Measurements from ENCODE around the gene AMMECR1. TPM values are rescaled to one million over a fixed set of nuclear protein-coding genes. Genes with fewer than 3 reads are reported as not detected.

Gene AMMECR1
- total RNA-seq, 2 donors from 2014 or later: 5.6 to 6.2 TPM

GRCh38 chrX:110224926-110225617 is 92.8 kb downstream of the AMMECR1 start:
- intact Hi-C loops (cut with DNase I): no loop called here
- DNase-seq (ENCODE audit: low spot score): no peak

GRCh38 chrX:110222497-110223257 is 95.2 kb downstream of the AMMECR1 start:
- no peak for DNase-seq (ENCODE audit: low spot score)
- intact Hi-C loops (cut with DNase I): no loop called here

- intact Hi-C loops (cut with DNase I): no loop called here
- DNase-seq (ENCODE audit: low spot score): no peak
Measured at GRCh38 chrX:110219920-110220319, 98.0 kb downstream of the AMMECR1 start.

- no peak for DNase-seq (ENCODE audit: low spot score)
- intact Hi-C loops (cut with DNase I): no loop called here
Measured at GRCh38 chrX:110218591-110218990, 99.3 kb downstream of the AMMECR1 start.

- intact Hi-C loops (cut with DNase I): no loop called here
- no peak for DNase-seq (ENCODE audit: low spot score)
Measured at GRCh38 chrX:110216027-110216426, 101.9 kb downstream of the AMMECR1 start.

- DNase-seq (ENCODE audit: low spot score): no peak
- intact Hi-C loops (cut with DNase I): no loop called here
Measured at GRCh38 chrX:110215411-110215810, 102.5 kb downstream of the AMMECR1 start.

GRCh38 chrX:110214684-110215083 is 103.2 kb downstream of the AMMECR1 start:
- intact Hi-C loops (cut with DNase I): no loop called here
- DNase-seq (ENCODE audit: low spot score): no peak

- intact Hi-C loops (cut with DNase I): no loop called here
- no peak for DNase-seq (ENCODE audit: low spot score)
Measured at GRCh38 chrX:110213183-110213582, 104.7 kb downstream of the AMMECR1 start.

GRCh38 chrX:110212299-110212698 is 105.6 kb downstream of the AMMECR1 start:
- no peak for DNase-seq (ENCODE audit: low spot score)
- intact Hi-C loops (cut with DNase I): no loop called here

GRCh38 chrX:110211340-110211739 is 106.5 kb downstream of the AMMECR1 start:
- DNase-seq (ENCODE audit: low spot score): no peak
- intact Hi-C loops (cut with DNase I): no loop called here

- intact Hi-C loops (cut with DNase I): no loop called here
Measured at GRCh38 chrX:110210417-110211139, 107.3 kb downstream of the AMMECR1 start.

GRCh38 chrX:110208092-110208491 is 109.8 kb downstream of the AMMECR1 start:
- intact Hi-C loops (cut with DNase I): no loop called here
- no peak for DNase-seq (ENCODE audit: low spot score)

More at GRCh38 chrX:110210417-110211139, 107.3 kb downstream of the AMMECR1 start:
- no peak for DNase-seq (ENCODE audit: low spot score)

GRCh38 chrX:110204986-110205385 is 112.9 kb downstream of the AMMECR1 start:
- no peak for DNase-seq (ENCODE audit: low spot score)
- intact Hi-C loops (cut with DNase I): no loop called here

- no peak for DNase-seq (ENCODE audit: low spot score)
- intact Hi-C loops (cut with DNase I): no loop called here
Measured at GRCh38 chrX:110201799-110202198, 116.1 kb downstream of the AMMECR1 start.

- DNase-seq (ENCODE audit: low spot score): no peak
- intact Hi-C loops (cut with DNase I): no loop called here
Measured at GRCh38 chrX:110194977-110195376, 122.9 kb downstream of the AMMECR1 start.

- no peak for DNase-seq (ENCODE audit: low spot score)
- intact Hi-C loops (cut with DNase I): no loop called here
Measured at GRCh38 chrX:110192516-110192915, 125.4 kb downstream of the AMMECR1 start.

- DNase-seq (ENCODE audit: low spot score): no peak
- intact Hi-C loops (cut with DNase I): no loop called here
Measured at GRCh38 chrX:110188701-110189558, 129.0 kb downstream of the AMMECR1 start.

GRCh38 chrX:110183314-110183713 is 134.6 kb downstream of the AMMECR1 start:
- DNase-seq (ENCODE audit: low spot score): no peak
- intact Hi-C loops (cut with DNase I): no loop called here

- DNase-seq (ENCODE audit: low spot score): no peak
- intact Hi-C loops (cut with DNase I): no loop called here
Measured at GRCh38 chrX:110182865-110183264, 135.0 kb downstream of the AMMECR1 start.
